GM12878 (cell line): ENCODE results near the gene TUBB1. TPM values are rescaled to one million over a fixed set of nuclear protein-coding genes. Genes with fewer than 3 reads are reported as not detected.

Experiments used
- ATAC-seq: fragments of 200-7000 bp; cut with Tn5 transposase; 3 replicates; pipeline ENCODE4 v1.9.1; 2020; ENCODE audit warnings: mild to moderate bottlenecking, moderate library complexity
- BruUV-seq: library from RNA; stranded (reverse); fragments of 400-500 nt; replicated peaks from 2 replicates; lab custom pipeline; 2021; lab: Mats Ljungman, UMichigan
- CTCF ChIA-PET: fragments of 300-600 bp; sonication (Branson Sonifier 250); formaldehyde crosslinking; extraction: SDS; loops from one replicate; lab custom pipeline; 2021; ENCODE audit warnings: inconsistent platforms; lab: Yijun Ruan, JAX
- POLR2A ChIA-PET: fragments of 350-600 bp; formaldehyde crosslinking; extraction: SDS; loops from one replicate; lab custom pipeline; 2021; ENCODE audit warnings: inconsistent platforms; lab: Charles Lee
- RAD21 ChIA-PET: fragments of 300-600 bp; sonication (Branson Sonifier 250); formaldehyde crosslinking; loops from one replicate; lab custom pipeline; 2023; ENCODE audit warnings: antibody characterized with exemption; ENCODE audit not compliant: unreplicated experiment; lab: Charles Lee
- SMC1A ChIA-PET: fragments of 300-600 bp; sonication (Branson Sonifier 250); formaldehyde crosslinking; loops from one replicate; lab custom pipeline; 2023; ENCODE audit not compliant: unreplicated experiment, uncharacterized antibody; lab: Charles Lee
- DNase-seq: peaks from one replicate; pipeline ENCODE4 v3.0.0-alpha.2; 2011; ENCODE audit warnings: low read depth, low spot score
- FAIRE-seq: peaks from 3 replicates; lab custom pipeline; 2011; peaks lifted over from hg19 to GRCh38; lab: Jason Lieb, UNC
- H2AFZ ChIP-seq: 2 replicates; pipeline ENCODE4 v1.6.0; 2011; ENCODE audit warnings: low read depth, low read length, control low read depth; ENCODE audit not compliant: control insufficient read depth
- H3K27ac ChIP-seq: 2 replicates; pipeline ENCODE4 v1.5.1; 2011; ENCODE audit warnings: control low read depth; ENCODE audit not compliant: control insufficient read depth, insufficient read depth
- H3K27me3 ChIP-seq, 2 experiments: replicated peaks in 1 of 2; 2 replicates each; pipeline versions ENCODE4 v1.6.0 to v1.6.1; 2011; ENCODE audit warnings: low read length in 1 of 2; ENCODE audit not compliant: control insufficient read depth in 2 of 2, insufficient read depth in 2 of 2
- H3K36me3 ChIP-seq, 2 experiments: 2 replicates each; pipeline ENCODE4 v1.5.1; 2011; ENCODE audit warnings: low read length in 1 of 2; ENCODE audit not compliant: control insufficient read depth in 2 of 2, insufficient read depth in 2 of 2
- H3K4me1 ChIP-seq: 2 replicates; pipeline ENCODE4 v1.6.1; 2011; ENCODE audit warnings: mild to moderate bottlenecking, low read length, moderate library complexity, mixed read lengths; ENCODE audit not compliant: control insufficient read depth, insufficient read depth
- H3K4me2 ChIP-seq: 2 replicates; pipeline ENCODE4 v1.6.0; 2011; ENCODE audit warnings: control low read depth; ENCODE audit not compliant: control insufficient read depth, insufficient read depth
- H3K4me3 ChIP-seq: fragments of 200-600 bp; sonication (generic); 2 replicates; pipeline ENCODE4 v1.5.1; 2016
- H3K79me2 ChIP-seq: 2 replicates; pipeline ENCODE4 v1.6.0; 2011; ENCODE audit warnings: low read length; ENCODE audit not compliant: control insufficient read depth, insufficient read depth
- H3K9ac ChIP-seq: 2 replicates; pipeline ENCODE4 v1.8.0; 2011; ENCODE audit warnings: low read length, control low read depth, mixed read lengths; ENCODE audit not compliant: control insufficient read depth, insufficient read depth
- H3K9me3 ChIP-seq: replicated peaks from 3 replicates; pipeline ENCODE4 v1.5.1; 2011; ENCODE audit warnings: mild to moderate bottlenecking, low read length; ENCODE audit not compliant: control insufficient read depth, insufficient read depth
- H4K20me1 ChIP-seq: 2 replicates; pipeline ENCODE4 v1.6.0; 2011; ENCODE audit not compliant: control insufficient read depth, insufficient read depth
- BCLAF1 ChIP-seq: fragments of 450-650 bp; IDR thresholded peaks from 2 replicates; pipeline ENCODE4 v1.6.1; 2017; ENCODE audit warnings: antibody characterized with exemption, mild to moderate bottlenecking, moderate library complexity
- CEBPB ChIP-seq, 2 experiments: fragments of 150-350 bp in 1 of 2; IDR thresholded peaks; 2 replicates each; pipeline ENCODE4 v1.6.1; 2012 to 2014; ENCODE audit warnings: low read depth in 2 of 2, low read length in 2 of 2, borderline replicate concordance in 1 of 2, inconsistent platforms in 1 of 2
- EGR1 ChIP-seq, 2 experiments: IDR thresholded peaks; 1 replicate in 1 of 2; 2 replicates in 1 of 2; pipeline ENCODE4 v1.6.1; 2011 to 2012; ENCODE audit warnings: low read depth in 2 of 2, low read length in 2 of 2, borderline replicate concordance in 1 of 2, mild to moderate bottlenecking in 1 of 2, moderate library complexity in 1 of 2
- IKZF2 ChIP-seq, 2 experiments: fragments of 450-650 bp; IDR thresholded peaks; 2 replicates each; pipeline ENCODE4 v1.6.1; 2017; ENCODE audit warnings: mild to moderate bottlenecking in 2 of 2, moderate library complexity in 2 of 2
- NFIC ChIP-seq: IDR thresholded peaks from 2 replicates; pipeline ENCODE4 v1.6.1; 2012; ENCODE audit warnings: low read depth, mild to moderate bottlenecking, inconsistent platforms, low read length, moderate library complexity
- RFX5 ChIP-seq: IDR thresholded peaks from 2 replicates; pipeline ENCODE4 v1.6.1; 2011; ENCODE audit warnings: low read depth, low read length, improper control_type of control experiment
- WRNIP1 ChIP-seq: IDR thresholded peaks from 2 replicates; pipeline ENCODE4 v1.6.1; 2011; ENCODE audit warnings: low read depth, low read length, improper control_type of control experiment, borderline replicate concordance
- ZNF622 ChIP-seq: fragments of 450-650 bp; IDR thresholded peaks from 2 replicates; pipeline ENCODE4 v1.6.1; 2017; ENCODE audit warnings: mild to moderate bottlenecking, inconsistent platforms
- ZSCAN29 ChIP-seq: fragments of 450-650 bp; IDR thresholded peaks from 2 replicates; pipeline ENCODE4 v1.6.1; 2017; ENCODE audit warnings: mild to moderate bottlenecking, moderate library complexity
- WGBS: methylation state at CpG from one replicate; pipeline ENCODE4 v1.1.6; 2016; ENCODE audit warnings: low lambda C conversion rate; ENCODE audit not compliant: insufficient replicate concordance, insufficient coverage; ENCODE audit errors: missing lambda C conversion rate; 5-methylcytosine and 5-hydroxymethylcytosine counted together
- in situ Hi-C: fragments of 300-500 bp; cut with MboI; formaldehyde crosslinking; loops from 9 replicates; pipeline ENCODE4 v1.14.3; 2018; ENCODE audit warnings: mixed read lengths
- intact Hi-C: fragments of 100-400 bp; cut with micrococcal nuclease; formaldehyde crosslinking; loops from one replicate; pipeline ENCODE4 v1.14.2; 2022; ENCODE audit not compliant: unreplicated experiment
- polyA plus RNA-seq, 11 experiments: library from polyadenylated mRNA; depleted of rRNA in 4 of 11; unstranded in 6 of 11; stranded (reverse) in 5 of 11; fragments of >200 nt; fragmentation: Nextera tagmentation in 4 of 11; fragmentation: Illumina TruSeq in 1 of 11; extraction: Ambion mirVana in 4 of 11; extraction: Trizol in 1 of 11; gene quantifications; 1 replicate in 1 of 11; 2 replicates in 10 of 11; pipeline versions ENCODE4 v1.2.1 to v1.2.3, GENCODE V29; 2011 to 2016; ENCODE audit warnings: inconsistent platforms in 2 of 11, missing spikeins in 2 of 11, low read depth in 1 of 11
- total RNA-seq, 4 experiments: library from RNA; depleted of rRNA in 3 of 4; stranded (reverse); fragments of >200 nt in 3 of 4; fragmentation: Illumina TruSeq in 1 of 4; extraction: Trizol in 1 of 4; gene quantifications; 2 replicates each; pipeline versions ENCODE4 v1.2.1 to v1.2.3, GENCODE V29; 2013 to 2021

Gene TUBB1
- total and polyA plus RNA-seq, 10 of the 15 experiments (the other 5 are each of a cell fraction or from before 2014, with no cell fraction given), result 0.02 to 0.20 (median 0.06) TPM; not detected in 3

DNA sequence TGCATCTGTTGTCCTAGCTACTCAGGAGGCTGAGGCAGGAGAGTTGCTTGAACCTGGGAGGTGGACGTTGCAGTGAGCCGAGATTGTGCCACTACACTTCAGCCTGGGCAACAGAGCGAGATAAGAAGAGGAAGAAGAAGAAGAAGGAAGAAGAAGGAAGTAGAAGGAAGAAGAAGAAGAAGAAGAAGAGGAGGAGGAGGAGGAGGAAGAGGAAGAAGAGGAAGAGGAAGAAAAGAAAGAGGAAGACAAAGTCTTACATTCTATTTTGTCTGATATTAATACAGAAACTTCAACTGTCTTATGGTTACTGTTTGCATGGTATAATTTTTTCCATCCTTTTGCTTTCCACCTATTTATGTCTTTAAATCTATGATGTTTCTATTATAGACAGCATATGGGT is 45.4 kb upstream of the TUBB1 start:
- ChIA-PET SMC1A (interaction anchor here (1.1 kb wide), 1 partner anchor 36 kb away, joined by 3 read pairs; no protein-coding TSS in a partner anchor), RAD21 (no interaction called here), CTCF (no interaction called here), POLR2A (no interaction called here)
- intact Hi-C loops, result no loop called here
- 32% methylated on average over 3 of the region's 3 CpGs for WGBS
- Histone ChIP-seq H3K9me3 (peaks cover 2% of the 10 kb centered on the region; the same call in 2 of the 3 replicates), H3K79me2 (no peaks in the 10 kb centered on the region), H3K4me1 (peaks cover 24% of the 10 kb centered on the region), H3K4me3 (no peak overlapping the region), H3K36me3 (no peaks in the 10 kb centered on the region), H3K27me3 (no peaks in the 10 kb centered on the region), H3K4me2 (no peak overlapping the region), H3K27ac (no peak overlapping the region), H3K9ac (no peak overlapping the region), H2AFZ (no peak overlapping the region), H4K20me1 (no peaks in the 10 kb centered on the region)
- in situ Hi-C loops, result no loop called here
- no peak for ATAC-seq
- no peak for DNase-seq
- no peak for FAIRE-seq
- TF ChIP-seq EGR1 (IDR thresholded peaks at IDR 0.05; ENCODE audit: borderline replicate concordance in 1 of 2, low read depth in 2 of 2, low read length in 2 of 2), result no peak
- TF ChIP-seq IKZF2 (IDR thresholded peaks at IDR 0.05), result no peak
- TF ChIP-seq RFX5, result no peak
- TF ChIP-seq BCLAF1, result no peak
- TF ChIP-seq ZSCAN29, result no peak
- no peak for TF ChIP-seq WRNIP1
- TF ChIP-seq CEBPB (IDR thresholded peaks at IDR 0.05; ENCODE audit: borderline replicate concordance in 1 of 2, low read depth in 2 of 2, low read length in 2 of 2), result no peak
- no peak for TF ChIP-seq ZNF622
- TF ChIP-seq NFIC, result no peak
- BruUV-seq, result no TSS peak
